HepG2 (cell line): ENCODE results near the gene CD19. TPM values are rescaled to one million over a fixed set of nuclear protein-coding genes. Genes with fewer than 3 reads are reported as not detected.

Experiments
- ATF7 ChIP-seq, 2 experiments: fragments of 450-650 bp in 1 of 2; sonication (generic) in 1 of 2; formaldehyde crosslinking in 1 of 2; IDR thresholded peaks; 2 replicates each; pipeline versions ENCODE4 v1.4.0 to v1.6.1; 2016 to 2020; ENCODE audit warnings: antibody characterized with exemption in 1 of 2, mild to moderate bottlenecking in 1 of 2, missing genetic modification reagents in 1 of 2
- ATF7-NPFF ChIP-seq: sonication (generic); formaldehyde crosslinking; IDR thresholded peaks from 2 replicates; pipeline ENCODE4 v1.8.1; 2023; ENCODE audit warnings: mild to moderate bottlenecking, low read depth, missing genetic modification reagents, moderate library complexity
- BHLHE40 ChIP-seq: IDR thresholded peaks from 2 replicates; pipeline ENCODE4 v1.6.1; 2011; ENCODE audit warnings: low read length, improper control_type of control experiment
- KDM2A ChIP-seq: sonication (generic); formaldehyde crosslinking; IDR thresholded peaks from 2 replicates; pipeline ENCODE4 v1.4.0; 2020; ENCODE audit warnings: low read depth, missing genetic modification reagents, borderline replicate concordance
- KDM5B ChIP-seq: sonication (generic); formaldehyde crosslinking; IDR thresholded peaks from 2 replicates; pipeline ENCODE4 v1.4.0; 2020; ENCODE audit warnings: missing genetic modification reagents, mild to moderate bottlenecking, borderline replicate concordance
- LCORL ChIP-seq, 2 experiments: fragments of 450-650 bp in 1 of 2; sonication (generic) in 1 of 2; formaldehyde crosslinking in 1 of 2; IDR thresholded peaks; 2 replicates each; pipeline versions ENCODE4 v1.5.0 to v1.6.1; 2017 to 2020; ENCODE audit warnings: antibody characterized with exemption in 1 of 2, missing genetic modification reagents in 1 of 2
- MED8 ChIP-seq: sonication (generic); formaldehyde crosslinking; IDR thresholded peaks from 2 replicates; pipeline ENCODE4 v1.8.1; 2023; ENCODE audit warnings: mild to moderate bottlenecking, missing genetic modification reagents; ENCODE audit not compliant: insufficient replicate concordance
- PATZ1 ChIP-seq: sonication (generic); formaldehyde crosslinking; IDR thresholded peaks from 2 replicates; pipeline ENCODE4 v1.4.0; 2020; ENCODE audit warnings: missing genetic modification reagents
- RAD21 ChIP-seq: fragments of 450-650 bp; formaldehyde crosslinking; IDR thresholded peaks from 2 replicates; pipeline ENCODE4 v1.5.0; 2020; ENCODE audit warnings: mild to moderate bottlenecking
- RARA ChIP-seq: IDR thresholded peaks from 2 replicates; pipeline ENCODE4 v1.6.1; 2016; ENCODE audit warnings: missing genetic modification reagents, missing compliant biosample characterization
- RFX3 ChIP-seq: IDR thresholded peaks from 2 replicates; pipeline ENCODE4 v1.6.1; 2016; ENCODE audit warnings: missing biosample characterization, missing genetic modification reagents
- RNF2 ChIP-seq: fragments of 450-650 bp; conservative IDR thresholded peaks from 2 replicates; pipeline ENCODE4 v1.6.1; 2016; ENCODE audit warnings: low read depth
- SMAD3 ChIP-seq: sonication (generic); formaldehyde crosslinking; IDR thresholded peaks from 2 replicates; pipeline ENCODE4 v1.4.0; 2020; ENCODE audit warnings: missing genetic modification reagents
- SMARCE1 ChIP-seq: fragments of 450-650 bp; IDR thresholded peaks from 2 replicates; pipeline ENCODE4 v1.6.1; 2017; ENCODE audit warnings: borderline replicate concordance
- SRSF4 ChIP-seq: fragments of 200-400 bp; formaldehyde crosslinking; IDR thresholded peaks from one replicate; pipeline ENCODE4 v1.6.1; 2018; ENCODE audit warnings: mild to moderate bottlenecking, low read depth, low read length, moderate library complexity; ENCODE audit not compliant: poor library complexity, severe bottlenecking
- TRIM22 ChIP-seq: fragments of 450-650 bp; IDR thresholded peaks from 2 replicates; pipeline ENCODE4 v1.6.1; 2017
- ZMAT3 ChIP-seq: sonication (generic); formaldehyde crosslinking; conservative IDR thresholded peaks from 2 replicates; pipeline ENCODE4 v1.7.0; 2021; ENCODE audit warnings: missing genetic modification reagents
- ZNF138 ChIP-seq: sonication (generic); formaldehyde crosslinking; IDR thresholded peaks from 2 replicates; pipeline ENCODE4 v1.5.0; 2020; ENCODE audit warnings: mild to moderate bottlenecking, low read depth, missing genetic modification reagents
- ZNF143 ChIP-seq: sonication (generic); formaldehyde crosslinking; IDR thresholded peaks from 2 replicates; pipeline ENCODE4 v1.4.0; 2020; ENCODE audit warnings: missing genetic modification reagents
- ZNF205 ChIP-seq: IDR thresholded peaks from 2 replicates; pipeline ENCODE4 v1.6.1; 2018; ENCODE audit warnings: missing biosample characterization, missing genetic modification reagents
- ZNF501 ChIP-seq: sonication (generic); formaldehyde crosslinking; IDR thresholded peaks from 2 replicates; pipeline ENCODE4 v1.5.1; 2020; ENCODE audit warnings: mild to moderate bottlenecking, moderate library complexity, missing genetic modification reagents
- ZNF619 ChIP-seq: sonication (generic); formaldehyde crosslinking; IDR thresholded peaks from 2 replicates; pipeline ENCODE4 v1.4.0; 2020; ENCODE audit warnings: mild to moderate bottlenecking, missing genetic modification reagents
- ZNF660 ChIP-seq: sonication (generic); formaldehyde crosslinking; IDR thresholded peaks from 2 replicates; pipeline ENCODE4 v1.5.1; 2020; ENCODE audit warnings: mild to moderate bottlenecking, low read depth, missing genetic modification reagents, borderline replicate concordance
- ZNF773 ChIP-seq: sonication (generic); formaldehyde crosslinking; IDR thresholded peaks from 2 replicates; pipeline ENCODE4 v1.4.0; 2020; ENCODE audit warnings: missing genetic modification reagents, borderline replicate concordance
- ZNF800 ChIP-seq: sonication (generic); formaldehyde crosslinking; IDR thresholded peaks from 2 replicates; pipeline ENCODE4 v1.4.0; 2020; ENCODE audit warnings: missing genetic modification reagents
- polyA plus RNA-seq, 8 experiments: library from polyadenylated mRNA; depleted of rRNA in 3 of 8; stranded (reverse) in 7 of 8; unstranded in 1 of 8; fragments of >200 nt; fragmentation: Illumina TruSeq in 4 of 8; extraction: Trizol in 4 of 8; gene quantifications; 2 replicates each; pipeline versions ENCODE4 v1.2.1 to v1.2.3, GENCODE V29; 2011 to 2016; ENCODE audit warnings: low read depth in 4 of 8, missing spikeins in 1 of 8, mixed read lengths in 1 of 8; ENCODE audit not compliant: insufficient read depth in 1 of 8
- total RNA-seq, 5 experiments: library from RNA; depleted of rRNA; stranded (reverse); fragments of >200 nt; fragmentation: Illumina TruSeq; extraction: Trizol; gene quantifications; 2 replicates each; pipeline ENCODE4 v1.2.3, GENCODE V29; 2016; ENCODE audit warnings: low read depth in 1 of 5

The CD19 gene
- total and polyA plus RNA-seq, 2 of the 13 experiments (the other 11 are each of a cell fraction or from before 2014, with no cell fraction given) = 0.55 to 1.1 TPM

DNA sequence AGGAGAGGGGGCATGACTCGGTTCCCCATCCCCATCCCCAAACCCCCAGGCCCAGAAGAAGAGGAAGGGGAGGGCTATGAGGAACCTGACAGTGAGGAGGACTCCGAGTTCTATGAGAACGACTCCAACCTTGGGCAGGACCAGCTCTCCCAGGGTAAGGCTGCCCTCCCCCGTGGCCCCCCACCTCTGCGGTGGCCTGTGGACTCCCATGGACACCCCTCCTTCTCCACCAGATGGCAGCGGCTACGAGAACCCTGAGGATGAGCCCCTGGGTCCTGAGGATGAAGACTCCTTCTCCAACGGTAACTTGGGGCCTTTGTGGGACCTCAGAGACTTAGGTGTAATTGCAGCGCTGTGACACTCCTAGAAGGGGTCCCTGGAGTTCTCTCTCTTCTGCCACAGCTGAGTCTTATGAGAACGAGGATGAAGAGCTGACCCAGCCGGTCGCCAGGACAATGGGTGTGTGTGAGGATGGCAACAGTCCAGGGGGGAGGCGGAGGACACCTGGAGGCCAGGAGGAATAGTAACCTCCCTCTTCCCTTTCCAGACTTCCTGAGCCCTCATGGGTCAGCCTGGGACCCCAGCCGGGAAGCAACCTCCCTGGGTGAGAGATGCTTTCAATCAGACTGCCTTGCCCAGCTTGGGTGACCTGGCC is 5.6 kb downstream of the CD19 start (continued):
- TF ChIP-seq SRSF4 = no peak
- no peak for TF ChIP-seq ZNF773 (CRISPR knock-in tag)
- no peak for TF ChIP-seq ZNF619 (CRISPR knock-in tag)
- no peak for TF ChIP-seq KDM2A
- no peak for TF ChIP-seq TRIM22
- no peak for TF ChIP-seq SMARCE1
- no peak for TF ChIP-seq ZNF660 (CRISPR knock-in tag)
- no peak for TF ChIP-seq ZNF205 (CRISPR knock-in tag)
- TF ChIP-seq ZMAT3 (CRISPR knock-in tag) = no peak
- TF ChIP-seq BHLHE40 = no peak
- no peak for TF ChIP-seq LCORL (IDR thresholded peaks at IDR 0.05)
- no peak for TF ChIP-seq LCORL (CRISPR knock-in tag; IDR thresholded peaks at IDR 0.05)
- no peak for TF ChIP-seq ZNF501 (CRISPR knock-in tag)
- no peak for TF ChIP-seq RAD21 (CRISPR knock-in tag)
- no peak for TF ChIP-seq KDM5B
- TF ChIP-seq SMAD3 (CRISPR knock-in tag) = no peak
- TF ChIP-seq ATF7-NPFF (CRISPR knock-in tag) = no peak
- no peak for TF ChIP-seq ZNF138 (CRISPR knock-in tag)
- no peak for TF ChIP-seq ZNF143 (CRISPR knock-in tag)
- TF ChIP-seq RNF2 = no peak
- no peak for TF ChIP-seq ATF7 (IDR thresholded peaks at IDR 0.05)
- no peak for TF ChIP-seq ATF7 (CRISPR knock-in tag; IDR thresholded peaks at IDR 0.05)
- TF ChIP-seq MED8 (CRISPR knock-in tag) = no peak
- TF ChIP-seq PATZ1 (CRISPR knock-in tag) = peak; percentile 84
- TF ChIP-seq ZNF800 (CRISPR knock-in tag) = no peak
- peak; percentile 74; the same call in 1 of the 2 replicates for TF ChIP-seq RARA
- no peak for TF ChIP-seq RFX3 (CRISPR knock-in tag)
